ENCODE data around the gene PRIM1. TPM values are rescaled to one million over a fixed set of nuclear protein-coding genes. Genes with fewer than 3 reads are reported as not detected.

Gene PRIM1
- total RNA-seq, 2 experiments from 2014 or later, result 5.3 to 6.1 TPM

DNA sequence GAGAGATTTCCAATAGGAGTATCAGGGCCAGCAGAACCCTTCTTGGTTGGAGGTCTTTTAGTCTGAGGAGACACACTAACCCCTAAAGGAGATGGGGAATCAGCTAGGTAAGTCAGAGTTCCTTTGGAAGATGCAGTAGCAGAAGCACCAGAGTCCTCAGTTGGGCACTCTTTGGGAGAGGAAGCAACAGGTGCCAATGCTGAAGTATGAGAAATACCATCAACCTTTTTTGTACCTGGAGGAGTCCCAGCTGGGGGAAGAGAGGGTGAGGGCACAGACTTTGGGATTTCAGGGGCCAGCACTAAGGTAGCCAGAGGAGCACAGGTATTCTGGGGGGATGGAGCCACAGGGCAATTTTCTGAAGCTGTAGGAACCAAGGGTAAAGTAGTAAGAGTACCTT is 33.1 kb downstream of the PRIM1 start:
- Histone ChIP-seq H3K27ac (ENCODE audit: low read depth in 1 of 2, low read length in 2 of 2) (peak overlapping the region; percentile 3 to 9), H3K9me3 (ENCODE audit: control insufficient read depth in 1 of 2, insufficient read depth in 1 of 2, low read length in 2 of 2) (no peaks in the 10 kb centered on the region), H3K4me3 (ENCODE audit: low read length) (no peak overlapping the region), H3K4me1 (ENCODE audit: insufficient read depth, low read length) (peaks cover 71% of the 10 kb centered on the region), H3K27me3 (ENCODE audit: control insufficient read depth in 1 of 2, insufficient read depth in 2 of 2, low read length in 2 of 2) (no peaks in the 10 kb centered on the region), H3K36me3 (ENCODE audit: insufficient read depth, low read length) (peaks cover 77% of the 10 kb centered on the region)
- H3K27me3 Mint-ChIP-seq, result no peaks in the 10 kb centered on the region
- ATAC-seq (ENCODE audit: poor library complexity) (no peak), DNase-seq (no peak)
- ChIA-PET POLR2A (interaction anchor here (0.6 to 4.2 kb wide), 2 partner anchors 31 to 369 kb away, joined by 3 to 26 read pairs; partner anchors contain the start of gene PTGES3), CTCF (interaction anchor here (0.5 kb wide), 1 partner anchor 37 kb away, joined by 3 read pairs; no protein-coding TSS in a partner anchor)
- intact Hi-C loops (cut with DNase I, micrococcal nuclease), result no loop called here
- H3K4me1 Mint-ChIP-seq (ENCODE audit: low read depth), result peaks cover 81% of the 10 kb centered on the region
- peak overlapping the region; percentile 92 for H3K27ac Mint-ChIP-seq
- H3K36me3 Mint-ChIP-seq (ENCODE audit: low read depth), result peaks cover 88% of the 10 kb centered on the region
- TF ChIP-seq, protein P1, sequence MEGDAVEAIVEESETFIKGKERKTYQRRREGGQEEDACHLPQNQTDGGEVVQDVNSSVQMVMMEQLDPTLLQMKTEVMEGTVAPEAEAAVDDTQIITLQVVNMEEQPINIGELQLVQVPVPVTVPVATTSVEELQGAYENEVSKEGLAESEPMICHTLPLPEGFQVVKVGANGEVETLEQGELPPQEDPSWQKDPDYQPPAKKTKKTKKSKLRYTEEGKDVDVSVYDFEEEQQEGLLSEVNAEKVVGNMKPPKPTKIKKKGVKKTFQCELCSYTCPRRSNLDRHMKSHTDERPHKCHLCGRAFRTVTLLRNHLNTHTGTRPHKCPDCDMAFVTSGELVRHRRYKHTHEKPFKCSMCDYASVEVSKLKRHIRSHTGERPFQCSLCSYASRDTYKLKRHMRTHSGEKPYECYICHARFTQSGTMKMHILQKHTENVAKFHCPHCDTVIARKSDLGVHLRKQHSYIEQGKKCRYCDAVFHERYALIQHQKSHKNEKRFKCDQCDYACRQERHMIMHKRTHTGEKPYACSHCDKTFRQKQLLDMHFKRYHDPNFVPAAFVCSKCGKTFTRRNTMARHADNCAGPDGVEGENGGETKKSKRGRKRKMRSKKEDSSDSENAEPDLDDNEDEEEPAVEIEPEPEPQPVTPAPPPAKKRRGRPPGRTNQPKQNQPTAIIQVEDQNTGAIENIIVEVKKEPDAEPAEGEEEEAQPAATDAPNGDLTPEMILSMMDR (IDR thresholded peaks at IDR 0.05), result no peak
- no peaks in the 10 kb centered on the region for H3K9me3 Mint-ChIP-seq
- peak overlapping the region; percentile 28 for H3K4me3 Mint-ChIP-seq

DNA sequence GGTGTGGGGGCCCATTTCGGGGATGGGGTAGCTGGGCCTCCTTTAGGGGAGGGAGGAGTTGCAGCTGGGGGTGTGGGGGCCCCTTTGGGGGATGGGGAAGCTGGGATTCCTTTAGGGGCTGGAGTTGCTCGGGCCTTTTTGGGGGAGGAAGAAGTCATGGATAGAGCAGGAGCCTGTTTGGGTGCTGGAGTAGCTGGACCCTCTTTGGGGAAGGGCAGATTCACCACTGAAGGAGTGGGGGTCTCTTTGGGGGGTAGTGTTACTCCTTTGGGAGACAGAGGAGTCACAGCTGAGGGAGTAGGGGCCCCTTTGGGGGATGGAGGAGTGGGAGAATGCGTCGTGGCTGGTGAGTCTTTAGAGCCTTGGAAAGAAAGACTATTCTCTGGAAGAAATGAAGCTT is 33.5 kb downstream of the PRIM1 start:
- Mint-ChIP-seq H3K4me1 (ENCODE audit: low read depth) (peaks cover 76% of the 10 kb centered on the region), H3K36me3 (ENCODE audit: low read depth) (peaks cover 88% of the 10 kb centered on the region), H3K4me3 (no peak overlapping the region), H3K27ac (peak overlapping the region; percentile 92), H3K9me3 (no peaks in the 10 kb centered on the region), H3K27me3 (no peaks in the 10 kb centered on the region)
- TF ChIP-seq, protein P1 (IDR thresholded peaks at IDR 0.05), result no peak
- Histone ChIP-seq H3K36me3 (ENCODE audit: insufficient read depth, low read length) (peaks cover 81% of the 10 kb centered on the region), H3K27ac (ENCODE audit: low read depth in 1 of 2, low read length in 2 of 2) (peak overlapping the region in 1 of 2 donors; percentile 9), H3K4me3 (ENCODE audit: low read length) (no peak overlapping the region), H3K27me3 (ENCODE audit: control insufficient read depth in 1 of 2, insufficient read depth in 2 of 2, low read length in 2 of 2) (no peaks in the 10 kb centered on the region), H3K4me1 (ENCODE audit: insufficient read depth, low read length) (peaks cover 67% of the 10 kb centered on the region), H3K9me3 (ENCODE audit: control insufficient read depth in 1 of 2, insufficient read depth in 1 of 2, low read length in 2 of 2) (no peaks in the 10 kb centered on the region)
- no peak for DNase-seq
- ChIA-PET CTCF (no interaction called here), POLR2A (interaction anchor here (0.6 to 4.2 kb wide), 2 partner anchors 30 to 369 kb away, joined by 3 to 26 read pairs; partner anchors contain the start of gene PTGES3)
- no peak for ATAC-seq (ENCODE audit: poor library complexity)
- intact Hi-C loops (cut with DNase I, micrococcal nuclease), result no loop called here

DNA sequence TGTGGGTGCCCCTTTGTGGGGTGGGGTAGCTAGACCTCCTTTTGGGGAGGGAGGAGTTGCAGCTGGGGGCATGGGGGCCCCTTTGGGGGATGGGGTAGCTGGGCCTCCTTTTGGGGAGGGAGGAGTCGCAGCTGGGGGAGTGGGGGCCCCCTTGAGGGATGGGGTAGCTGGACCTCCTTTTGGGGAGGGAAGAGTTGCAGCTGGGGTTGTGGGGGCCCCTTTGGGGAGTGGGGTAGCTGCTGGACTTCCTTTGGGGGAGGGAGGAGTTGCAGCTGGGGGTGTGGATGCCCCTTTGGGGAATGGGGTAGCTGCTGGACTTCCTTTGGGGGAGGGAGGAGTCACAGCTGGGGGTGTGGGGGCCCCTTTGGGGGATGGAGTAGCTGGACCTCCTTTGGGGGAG is 34.0 kb downstream of the PRIM1 start:
- CTCF ChIA-PET, result no interaction called here
- H3K4me1 ChIP-seq (ENCODE audit: insufficient read depth, low read length), result peaks cover 67% of the 10 kb centered on the region
- no peak for DNase-seq
- H3K27me3 ChIP-seq (ENCODE audit: control insufficient read depth in 1 of 2, insufficient read depth in 2 of 2, low read length in 2 of 2), result no peaks in the 10 kb centered on the region
- Mint-ChIP-seq H3K36me3 (ENCODE audit: low read depth) (peaks cover 88% of the 10 kb centered on the region), H3K27me3 (no peaks in the 10 kb centered on the region), H3K4me3 (no peak overlapping the region), H3K4me1 (ENCODE audit: low read depth) (peaks cover 72% of the 10 kb centered on the region), H3K9me3 (no peaks in the 10 kb centered on the region), H3K27ac (no peak overlapping the region)
- no peaks in the 10 kb centered on the region for H3K9me3 ChIP-seq (ENCODE audit: control insufficient read depth in 1 of 2, insufficient read depth in 1 of 2, low read length in 2 of 2)
- TF ChIP-seq, protein P1 (IDR thresholded peaks at IDR 0.05), result no peak
- no peak overlapping the region for H3K4me3 ChIP-seq (ENCODE audit: low read length)
- POLR2A ChIA-PET, result interaction anchor here (0.7 to 4.2 kb wide), 3 partner anchors 9 to 30 kb away, joined by 3 to 26 read pairs (median 10); partner anchors contain the start of gene PTGES3
- no peak for ATAC-seq (ENCODE audit: poor library complexity)
- peaks cover 86% of the 10 kb centered on the region for H3K36me3 ChIP-seq (ENCODE audit: insufficient read depth, low read length)
- peak overlapping the region in 1 of 2 donors; percentile 9 for H3K27ac ChIP-seq (ENCODE audit: low read depth in 1 of 2, low read length in 2 of 2)
- intact Hi-C loops (cut with DNase I, micrococcal nuclease), result no loop called here
